HL-60 (cell line): ENCODE results near the gene AGAP3.

Experiments used
- CTCF ChIP-seq: IDR thresholded peaks from one replicate; pipeline ENCODE4 v1.5.1; 2011; ENCODE audit warnings: low read length, control low read depth, inconsistent platforms; ENCODE audit not compliant: insufficient read depth
- GABPA ChIP-seq: IDR thresholded peaks from 2 replicates; pipeline ENCODE4 v1.6.1; 2012; ENCODE audit warnings: low read depth
- POLR2AphosphoS5 ChIP-seq: IDR thresholded peaks from 2 replicates; pipeline ENCODE4 v1.6.1; 2012; ENCODE audit warnings: low read depth
- TF ChIP-seq, protein P1 (sequence below): IDR thresholded peaks from 2 replicates; pipeline ENCODE4 v1.6.1; 2012; ENCODE audit warnings: low read depth; ENCODE audit not compliant: insufficient replicate concordance

- TF ChIP-seq CTCF (no peak), POLR2AphosphoS5 (no peak), GABPA (no peak)
- TF ChIP-seq, protein P1, sequence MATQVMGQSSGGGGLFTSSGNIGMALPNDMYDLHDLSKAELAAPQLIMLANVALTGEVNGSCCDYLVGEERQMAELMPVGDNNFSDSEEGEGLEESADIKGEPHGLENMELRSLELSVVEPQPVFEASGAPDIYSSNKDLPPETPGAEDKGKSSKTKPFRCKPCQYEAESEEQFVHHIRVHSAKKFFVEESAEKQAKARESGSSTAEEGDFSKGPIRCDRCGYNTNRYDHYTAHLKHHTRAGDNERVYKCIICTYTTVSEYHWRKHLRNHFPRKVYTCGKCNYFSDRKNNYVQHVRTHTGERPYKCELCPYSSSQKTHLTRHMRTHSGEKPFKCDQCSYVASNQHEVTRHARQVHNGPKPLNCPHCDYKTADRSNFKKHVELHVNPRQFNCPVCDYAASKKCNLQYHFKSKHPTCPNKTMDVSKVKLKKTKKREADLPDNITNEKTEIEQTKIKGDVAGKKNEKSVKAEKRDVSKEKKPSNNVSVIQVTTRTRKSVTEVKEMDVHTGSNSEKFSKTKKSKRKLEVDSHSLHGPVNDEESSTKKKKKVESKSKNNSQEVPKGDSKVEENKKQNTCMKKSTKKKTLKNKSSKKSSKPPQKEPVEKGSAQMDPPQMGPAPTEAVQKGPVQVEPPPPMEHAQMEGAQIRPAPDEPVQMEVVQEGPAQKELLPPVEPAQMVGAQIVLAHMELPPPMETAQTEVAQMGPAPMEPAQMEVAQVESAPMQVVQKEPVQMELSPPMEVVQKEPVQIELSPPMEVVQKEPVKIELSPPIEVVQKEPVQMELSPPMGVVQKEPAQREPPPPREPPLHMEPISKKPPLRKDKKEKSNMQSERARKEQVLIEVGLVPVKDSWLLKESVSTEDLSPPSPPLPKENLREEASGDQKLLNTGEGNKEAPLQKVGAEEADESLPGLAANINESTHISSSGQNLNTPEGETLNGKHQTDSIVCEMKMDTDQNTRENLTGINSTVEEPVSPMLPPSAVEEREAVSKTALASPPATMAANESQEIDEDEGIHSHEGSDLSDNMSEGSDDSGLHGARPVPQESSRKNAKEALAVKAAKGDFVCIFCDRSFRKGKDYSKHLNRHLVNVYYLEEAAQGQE: no peak
Observed at GRCh38 chr7:151082141-151083070, 3.9 kb upstream of the AGAP3 start.
